ENCODE measurements around the gene SPACDR.
A peak's percentile ranks its signal among the peaks of the same experiment; 100 is the strongest.

Gene SPACDR

GRCh38 chr7:100435401-100436304, 28.4 kb downstream of the SPACDR start:
- peak in 1 of 2 donors; percentile 30 for DNase-seq (ENCODE audit: low read depth in 2 of 2)

GRCh38 chr7:100434297-100435144, 29.5 kb downstream of the SPACDR start:
- no peak for DNase-seq (ENCODE audit: low read depth in 2 of 2)

- no peak for DNase-seq (ENCODE audit: low read depth in 2 of 2)
Measured at GRCh38 chr7:100433592-100434296, 30.3 kb downstream of the SPACDR start.

GRCh38 chr7:100433276-100433591, 30.8 kb downstream of the SPACDR start:
- DNase-seq (ENCODE audit: low read depth in 2 of 2) = no peak

GRCh38 chr7:100432621-100433275, 31.3 kb downstream of the SPACDR start:
- no peak for DNase-seq (ENCODE audit: low read depth in 2 of 2)

GRCh38 chr7:100432053-100432452, 32.0 kb downstream of the SPACDR start:
- DNase-seq (ENCODE audit: low read depth in 2 of 2) = no peak

GRCh38 chr7:100431286-100431735, 32.7 kb downstream of the SPACDR start:
- no peak for DNase-seq (ENCODE audit: low read depth in 2 of 2)

GRCh38 chr7:100430493-100431285, 33.4 kb downstream of the SPACDR start:
- no peak for DNase-seq (ENCODE audit: low read depth in 2 of 2)

- DNase-seq (ENCODE audit: low read depth in 2 of 2) = peak; percentile 95 to 96
Measured at GRCh38 chr7:100429637-100430492, 34.2 kb downstream of the SPACDR start, which contains the start of gene MEPCE. Gene MEPCE (plus strand): TSS chr7:100429831. CDS start chr7:100430019, 188 bp downstream.

- peak; percentile 100 for DNase-seq (ENCODE audit: low read depth in 2 of 2)
Measured at GRCh38 chr7:100428967-100429636, 35.0 kb downstream of the SPACDR start.

GRCh38 chr7:100428199-100428966, 35.7 kb downstream of the SPACDR start, which contains the start of gene ZCWPW1:
Gene ZCWPW1 (minus strand): TSS chr7:100428703. CDS start chr7:100420649, 8,054 bp downstream.
- peak; percentile 95 for DNase-seq (ENCODE audit: low read depth in 2 of 2)

GRCh38 chr7:100427762-100428198, 36.3 kb downstream of the SPACDR start:
- DNase-seq (ENCODE audit: low read depth in 2 of 2) = no peak

- no peak for DNase-seq (ENCODE audit: low read depth in 2 of 2)
Measured at GRCh38 chr7:100426516-100426915, 37.5 kb downstream of the SPACDR start.

- DNase-seq (ENCODE audit: low read depth in 2 of 2) = no peak
Measured at GRCh38 chr7:100425347-100425746, 38.7 kb downstream of the SPACDR start.

GRCh38 chr7:100423315-100423714, 40.7 kb downstream of the SPACDR start:
- DNase-seq (ENCODE audit: low read depth in 2 of 2) = no peak

- DNase-seq (ENCODE audit: low read depth in 2 of 2) = no peak
Measured at GRCh38 chr7:100419660-100420226, 44.3 kb downstream of the SPACDR start.

- DNase-seq (ENCODE audit: low read depth in 2 of 2) = no peak
Measured at GRCh38 chr7:100418930-100419659, 45.0 kb downstream of the SPACDR start.
